ENCODE measurements around the gene ASS1.
"Not testable (repeated sequence)": the region's sequence is repeated elsewhere in the genome, so short reads cannot be mapped to it uniquely, and the experiment has no call there.

- TF ChIP-seq CTCF, POLR2A (IDR thresholded peaks at IDR 0.05): not testable (repeated sequence)
Observed at GRCh38 chr9:130401742-130402141, 43.0 kb upstream of the ASS1 start.
